Subcutaneous abdominal adipose tissue (tissue), 5 donors: ENCODE results near the gene SORBS1.

Experiments
- H3K27ac ChIP-seq: one replicate; pipeline ENCODE4 v1.7.0; 2013; ENCODE audit warnings: low read depth, mild to moderate bottlenecking, inconsistent platforms, low read length, moderate library complexity
- H3K27me3 ChIP-seq, 5 donors: one replicate each; pipeline ENCODE4 v1.7.0; 2013; ENCODE audit warnings: low read length in 5 of 5, inconsistent platforms in 1 of 5; ENCODE audit not compliant: control insufficient read depth in 5 of 5, insufficient read depth in 4 of 5
- H3K36me3 ChIP-seq, 5 donors: one replicate each; pipeline ENCODE4 v1.7.0; 2013; ENCODE audit warnings: low read length in 5 of 5; ENCODE audit not compliant: control insufficient read depth in 5 of 5, insufficient read depth in 5 of 5
- H3K4me1 ChIP-seq, 5 donors: one replicate each; pipeline ENCODE4 v1.7.0; 2013; ENCODE audit warnings: low read length in 5 of 5, mild to moderate bottlenecking in 3 of 5, moderate library complexity in 1 of 5; ENCODE audit not compliant: control insufficient read depth in 5 of 5, insufficient read depth in 5 of 5
- H3K4me3 ChIP-seq, 5 donors: one replicate each; pipeline ENCODE4 v1.7.0; 2013; ENCODE audit warnings: low read length in 5 of 5, low read depth in 1 of 5
- H3K9ac ChIP-seq, 5 donors: one replicate each; pipeline ENCODE4 v1.7.0; 2013; ENCODE audit warnings: low read length in 5 of 5, mild to moderate bottlenecking in 4 of 5, moderate library complexity in 3 of 5
- H3K9me3 ChIP-seq, 5 donors: one replicate each; pipeline ENCODE4 v1.7.0; 2013; ENCODE audit warnings: low read length in 5 of 5; ENCODE audit not compliant: control insufficient read depth in 5 of 5
- donor health status: healthy.
- donor health status: healthy.
- donor health status: healthy.
- donor health status: healthy.
- donor health status: healthy.

SORBS1 gene

GRCh38 chr10:95499482-95499989, 61.6 kb downstream of the SORBS1 start:
- H3K4me1 ChIP-seq, result peaks cover 0 to 8% (median 5%) of the 10 kb centered on the region in 5 donors
- H3K4me3 ChIP-seq, result no peak overlapping the region
- no peaks in the 10 kb centered on the region for H3K36me3 ChIP-seq
- no peaks in the 10 kb centered on the region for H3K27me3 ChIP-seq
- no peak overlapping the region for H3K27ac ChIP-seq
- H3K9ac ChIP-seq, result no peak overlapping the region
- H3K9me3 ChIP-seq, result no peaks in the 10 kb centered on the region

- peaks cover 0 to 2% (median 0%) of the 10 kb centered on the region in 5 donors for H3K4me1 ChIP-seq
- no peak overlapping the region for H3K27ac ChIP-seq
- H3K9me3 ChIP-seq, result no peaks in the 10 kb centered on the region
- H3K9ac ChIP-seq, result no peak overlapping the region
- H3K27me3 ChIP-seq, result no peaks in the 10 kb centered on the region
- no peak overlapping the region for H3K4me3 ChIP-seq
- no peaks in the 10 kb centered on the region for H3K36me3 ChIP-seq
Observed at GRCh38 chr10:95496951-95497350, 64.2 kb downstream of the SORBS1 start.

- H3K27me3 ChIP-seq, result no peaks in the 10 kb centered on the region
- H3K36me3 ChIP-seq, result no peaks in the 10 kb centered on the region
- H3K4me3 ChIP-seq, result no peak overlapping the region
- H3K9ac ChIP-seq, result no peak overlapping the region
- H3K27ac ChIP-seq, result no peak overlapping the region
- no peaks in the 10 kb centered on the region for H3K9me3 ChIP-seq
- H3K4me1 ChIP-seq, result no peaks in the 10 kb centered on the region
Observed at GRCh38 chr10:95496246-95496911, 64.8 kb downstream of the SORBS1 start.

- Histone ChIP-seq H3K27me3 (no peaks in the 10 kb centered on the region), H3K36me3 (peaks cover 0 to 5% (median 0%) of the 10 kb centered on the region in 5 donors), H3K4me1 (peaks cover 0 to 7% (median 0%) of the 10 kb centered on the region in 5 donors), H3K9me3 (no peaks in the 10 kb centered on the region), H3K9ac (no peak overlapping the region), H3K4me3 (no peak overlapping the region), H3K27ac (no peak overlapping the region)
Observed at GRCh38 chr10:95493862-95494261, 67.3 kb downstream of the SORBS1 start.

- Histone ChIP-seq H3K9ac (no peak overlapping the region), H3K4me3 (no peak overlapping the region), H3K36me3 (peaks cover 0 to 5% (median 0%) of the 10 kb centered on the region in 5 donors), H3K27ac (no peak overlapping the region), H3K27me3 (no peaks in the 10 kb centered on the region), H3K9me3 (no peaks in the 10 kb centered on the region), H3K4me1 (peaks cover 0 to 7% (median 0%) of the 10 kb centered on the region in 5 donors)
Observed at GRCh38 chr10:95487994-95488393, 73.2 kb downstream of the SORBS1 start.

GRCh38 chr10:95485056-95485844, 75.9 kb downstream of the SORBS1 start:
- no peaks in the 10 kb centered on the region for H3K27me3 ChIP-seq
- peaks cover 0 to 5% (median 0%) of the 10 kb centered on the region in 5 donors for H3K36me3 ChIP-seq
- peaks cover 4 to 20% (median 8%) of the 10 kb centered on the region in 5 donors for H3K4me1 ChIP-seq
- H3K9ac ChIP-seq, result no peak overlapping the region
- H3K9me3 ChIP-seq, result no peaks in the 10 kb centered on the region
- H3K27ac ChIP-seq, result no peak overlapping the region
- H3K4me3 ChIP-seq, result no peak overlapping the region

GRCh38 chr10:95482501-95483233, 78.5 kb downstream of the SORBS1 start:
- no peak overlapping the region for H3K9ac ChIP-seq
- H3K4me3 ChIP-seq, result no peak overlapping the region
- no peaks in the 10 kb centered on the region for H3K27me3 ChIP-seq
- peaks cover 9 to 37% (median 21%) of the 10 kb centered on the region in 5 donors for H3K4me1 ChIP-seq
- H3K36me3 ChIP-seq, result no peaks in the 10 kb centered on the region
- no peaks in the 10 kb centered on the region for H3K9me3 ChIP-seq
- no peak overlapping the region for H3K27ac ChIP-seq

GRCh38 chr10:95480901-95481491, 80.2 kb downstream of the SORBS1 start:
- no peak overlapping the region for H3K4me3 ChIP-seq
- H3K4me1 ChIP-seq, result peaks cover 9 to 53% (median 21%) of the 10 kb centered on the region in 5 donors
- no peaks in the 10 kb centered on the region for H3K27me3 ChIP-seq
- no peak overlapping the region for H3K27ac ChIP-seq
- no peaks in the 10 kb centered on the region for H3K9me3 ChIP-seq
- no peak overlapping the region for H3K9ac ChIP-seq
- H3K36me3 ChIP-seq, result no peaks in the 10 kb centered on the region

- Histone ChIP-seq H3K4me1 (peaks cover 9 to 56% (median 21%) of the 10 kb centered on the region in 5 donors), H3K36me3 (no peaks in the 10 kb centered on the region), H3K27ac (peak overlapping the region; percentile 56), H3K27me3 (no peaks in the 10 kb centered on the region), H3K4me3 (peak overlapping the region; percentile 12 to 58 (median 23)), H3K9ac (peak overlapping the region in 1 of 5 donors; percentile 31), H3K9me3 (no peaks in the 10 kb centered on the region)
Observed at GRCh38 chr10:95480102-95480900, 80.9 kb downstream of the SORBS1 start.
